ENCODE results near the gene SHC1. TPM values are rescaled to one million over a fixed set of nuclear protein-coding genes. Genes with fewer than 3 reads are reported as not detected.

Gene SHC1
- total RNA-seq, 1 experiment from 2014 or later: 885 TPM

GRCh38 chr1:154944401-154945159, 26.0 kb downstream of the SHC1 start:
- TSS peak; percentile 49 for BruUV-seq (replicated peaks)
- DNase-seq (ENCODE audit: unreplicated experiment): no peak
- no peaks in the 10 kb centered on the region for H3K27me3 Mint-ChIP-seq (ENCODE audit: insufficient read depth, unreplicated experiment)
- H3K27ac Mint-ChIP-seq (ENCODE audit: low read depth, unreplicated experiment): no peak overlapping the region
- ChIA-PET CTCF (interaction anchor here (0.6 to 2.2 kb wide), 30 partner anchors 9 to 926 kb away, joined by 3 to 14 read pairs (median 5); partner anchors contain the start of gene MTX1), POLR2A (interaction anchor here (0.5 to 1.9 kb wide), 10 partner anchors 9 to 407 kb away, joined by 3 to 7 read pairs (median 3); partner anchors contain the start of gene SHC1)
- no peak for TF ChIP-seq CTCF (IDR thresholded peaks at IDR 0.05; ENCODE audit: unreplicated experiment)
- H3K36me3 Mint-ChIP-seq (ENCODE audit: insufficient read depth, unreplicated experiment): peaks cover 12% of the 10 kb centered on the region
- intact Hi-C loops (cut with micrococcal nuclease): no loop called here
- H3K4me1 Mint-ChIP-seq (ENCODE audit: insufficient read depth, unreplicated experiment): peaks cover 7% of the 10 kb centered on the region
- H3K9me3 Mint-ChIP-seq (ENCODE audit: unreplicated experiment): no peaks in the 10 kb centered on the region
- no peak overlapping the region for H3K4me3 Mint-ChIP-seq (ENCODE audit: unreplicated experiment)

- no TSS peak for BruUV-seq (replicated peaks)
- Mint-ChIP-seq H3K27me3 (ENCODE audit: insufficient read depth, unreplicated experiment) (no peaks in the 10 kb centered on the region), H3K27ac (ENCODE audit: low read depth, unreplicated experiment) (no peak overlapping the region), H3K4me3 (ENCODE audit: unreplicated experiment) (no peak overlapping the region), H3K36me3 (ENCODE audit: insufficient read depth, unreplicated experiment) (peaks cover 12% of the 10 kb centered on the region), H3K4me1 (ENCODE audit: insufficient read depth, unreplicated experiment) (peaks cover 12% of the 10 kb centered on the region), H3K9me3 (ENCODE audit: unreplicated experiment) (no peaks in the 10 kb centered on the region)
- ChIA-PET POLR2A (interaction anchor here (0.5 to 1.9 kb wide), 16 partner anchors 8 to 407 kb away, joined by 3 to 7 read pairs (median 3); no protein-coding TSS in a partner anchor), CTCF (interaction anchor here (0.6 to 2.2 kb wide), 28 partner anchors 23 to 925 kb away, joined by 3 to 14 read pairs (median 5); partner anchors contain the start of gene MTX1)
- intact Hi-C loops (cut with micrococcal nuclease): no loop called here
- peak; percentile 91 for TF ChIP-seq CTCF (IDR thresholded peaks at IDR 0.05; ENCODE audit: unreplicated experiment)
- DNase-seq (ENCODE audit: unreplicated experiment): peak; percentile 66
Observed at GRCh38 chr1:154943649-154944400, 26.7 kb downstream of the SHC1 start.

GRCh38 chr1:154941333-154942013, 29.1 kb downstream of the SHC1 start:
- DNase-seq (ENCODE audit: unreplicated experiment): no peak
- TF ChIP-seq CTCF (IDR thresholded peaks at IDR 0.05; ENCODE audit: unreplicated experiment): no peak
- Mint-ChIP-seq H3K36me3 (ENCODE audit: insufficient read depth, unreplicated experiment) (peaks cover 9% of the 10 kb centered on the region), H3K4me1 (ENCODE audit: insufficient read depth, unreplicated experiment) (peaks cover 29% of the 10 kb centered on the region), H3K9me3 (ENCODE audit: unreplicated experiment) (no peaks in the 10 kb centered on the region), H3K4me3 (ENCODE audit: unreplicated experiment) (no peak overlapping the region), H3K27ac (ENCODE audit: low read depth, unreplicated experiment) (peak overlapping the region; percentile 46), H3K27me3 (ENCODE audit: insufficient read depth, unreplicated experiment) (no peaks in the 10 kb centered on the region)
- no TSS peak for BruUV-seq (replicated peaks)
- POLR2A ChIA-PET: interaction anchor here (0.8 to 6.3 kb wide), 2 partner anchors 30 to 120 kb away, joined by 3 to 146 read pairs; partner anchors contain the start of genes CKS1B and SHC1
- CTCF ChIA-PET: interaction anchor here (1.1 to 5.7 kb wide), 5 partner anchors 9 to 144 kb away, joined by 4 to 45 read pairs (median 5); partner anchors contain the start of genes PBXIP1 and PYGO2
- intact Hi-C loops (cut with micrococcal nuclease): no loop called here
